ENCODE data around the gene EPS8L3. TPM values are rescaled to one million over a fixed set of nuclear protein-coding genes. Genes with fewer than 3 reads are reported as not detected.

The EPS8L3 gene
- total and polyA plus RNA-seq, 2 of the 8 experiments (the other 6 are each of a cell fraction or from before 2014, with no cell fraction given): not detected

- Histone ChIP-seq H3K14ac (ENCODE audit: insufficient read length) (no peak overlapping the region), H3K4ac (replicated peaks; ENCODE audit: insufficient read length, low read depth, low read length) (no peak overlapping the region), H2AK5ac (ENCODE audit: low read depth, low read length) (no peak overlapping the region), H3K23me2 (ENCODE audit: low read depth, low read length) (no peaks in the 10 kb centered on the region), H3K9me3 (ENCODE audit: insufficient read depth in 2 of 2, low read depth in 1 of 2, low read length in 1 of 2) (no peaks in the 10 kb centered on the region), H3K18ac (ENCODE audit: extremely low read depth, low read length) (no peak overlapping the region), H3K79me1 (ENCODE audit: low read depth, low read length) (no peaks in the 10 kb centered on the region), H3K23ac (ENCODE audit: insufficient read length) (no peak overlapping the region), H4K8ac (ENCODE audit: extremely low read depth, insufficient read depth, low read length) (no peak overlapping the region; the same call in 1 of the 2 replicates), H2BK15ac (ENCODE audit: low read length) (0 out of 2 replicates have a peak overlapping the region, but pooled peaks have one; percentile 62), H2AFZ (ENCODE audit: low read length) (no peak overlapping the region), H2BK5ac (ENCODE audit: low read depth, low read length) (peak overlapping the region; percentile 26; the same call in 1 of the 2 replicates), H3K4me2 (ENCODE audit: insufficient read depth in 1 of 2, low read depth in 2 of 2, low read length in 2 of 2) (no peak overlapping the region), H3K27ac (ENCODE audit: low read depth, low read length) (no peak overlapping the region), H3K4me1 (replicated peaks in 1 of 4; ENCODE audit: control insufficient read depth in 3 of 4, insufficient read depth in 4 of 4, low read length in 3 of 4) (peaks cover 0 to 18% (median 7%) of the 10 kb centered on the region in 4 experiments; a peak in 6 of 7 replicates), H3K56ac (replicated peaks; ENCODE audit: insufficient read length, low read depth, low read length) (no peak overlapping the region), H2BK120ac (replicated peaks; ENCODE audit: low read depth, low read length) (no peak overlapping the region), H3K79me2 (ENCODE audit: control insufficient read depth in 1 of 2, insufficient read depth in 2 of 2, low read length in 2 of 2) (no peaks in the 10 kb centered on the region), H4K20me1 (replicated peaks in 1 of 2; ENCODE audit: control insufficient read depth in 1 of 2, insufficient read depth in 2 of 2, low read length in 2 of 2) (no peaks in the 10 kb centered on the region), H4K5ac (ENCODE audit: insufficient read length, low read depth, low read length) (no peak overlapping the region), H3K9ac (replicated peaks in 1 of 4; ENCODE audit: extremely low read depth in 1 of 4, low read depth in 3 of 4, low read length in 3 of 4) (no peak overlapping the region), H4K91ac (replicated peaks; ENCODE audit: insufficient read length, low read length) (peak overlapping the region; percentile 75), H3K4me3 (ENCODE audit: extremely low read depth in 1 of 4, insufficient read depth in 2 of 4, low read depth in 3 of 4, low read length in 4 of 4) (no peak overlapping the region), H2BK12ac (ENCODE audit: low read depth, low read length) (peak overlapping the region; percentile 72), H2BK20ac (ENCODE audit: low read length) (peak overlapping the region; percentile 63; the same call in 1 of the 2 replicates), H3K27me3 (replicated peaks in 1 of 4; ENCODE audit: control insufficient read depth in 3 of 4, extremely low read depth in 1 of 4, insufficient read depth in 3 of 4, low read length in 3 of 4) (peaks cover 0 to 3% (median 2%) of the 10 kb centered on the region in 4 experiments; a peak in 2 of 7 replicates), H3K36me3 (ENCODE audit: control insufficient read depth in 2 of 4, insufficient read depth in 4 of 4, low read length in 3 of 4) (no peaks in the 10 kb centered on the region)
- ChIA-PET POLR2A (ENCODE audit: partially characterized antibody) (interaction anchor here (0.8 to 1.3 kb wide), 4 partner anchors 8 to 120 kb away, joined by 3 to 4 read pairs (median 3); no protein-coding TSS in a partner anchor), CTCF (ENCODE audit: partially characterized antibody) (interaction anchor here (0.6 to 27.2 kb wide), 11 partner anchors 8 to 375 kb away, joined by 3 to 700 read pairs (median 8); partner anchors contain the start of gene AHCYL1)
- TF ChIP-seq EGR1 (IDR thresholded peaks at IDR 0.05; ENCODE audit: borderline replicate concordance, low read depth, low read length): no peak
- TF ChIP-seq BRCA1 (IDR thresholded peaks at IDR 0.05; ENCODE audit: low read depth, low read length): no peak
- no peak for FAIRE-seq
- DNase-seq (ENCODE audit: low read depth in 1 of 2, low spot score in 2 of 2): no peak
- WGBS, 2 experiments (ENCODE audit: extremely low coverage in 1 of 2, insufficient coverage in 1 of 2, insufficient read length in 1 of 2, insufficient replicate concordance in 2 of 2, low coverage in 1 of 2, low lambda C conversion rate in 2 of 2, missing lambda C conversion rate in 1 of 2): 80% methylated on average over 5 of the region's 5 CpGs; no CpG with 5 or more reads in 1 of the 2 experiments
Observed at GRCh38 chr1:109793089-109793485, 29.4 kb upstream of the EPS8L3 start.

Data from H1 (cell line).